GM18502 (cell line): Measurements from ENCODE around the gene ORMDL1.
"Not testable (repeated sequence)": the region's sequence is repeated elsewhere in the genome, so short reads cannot be mapped to it uniquely, and the experiment has no call there.

ENCODE experiments used
- ATAC-seq: cut with Tn5 transposase; IDR thresholded peaks from one replicate; pipeline ENCODE4 v1.9.1; 2021; ENCODE audit warnings: mild to moderate bottlenecking; ENCODE audit not compliant: unreplicated experiment, poor library complexity

Gene ORMDL1

DNA sequence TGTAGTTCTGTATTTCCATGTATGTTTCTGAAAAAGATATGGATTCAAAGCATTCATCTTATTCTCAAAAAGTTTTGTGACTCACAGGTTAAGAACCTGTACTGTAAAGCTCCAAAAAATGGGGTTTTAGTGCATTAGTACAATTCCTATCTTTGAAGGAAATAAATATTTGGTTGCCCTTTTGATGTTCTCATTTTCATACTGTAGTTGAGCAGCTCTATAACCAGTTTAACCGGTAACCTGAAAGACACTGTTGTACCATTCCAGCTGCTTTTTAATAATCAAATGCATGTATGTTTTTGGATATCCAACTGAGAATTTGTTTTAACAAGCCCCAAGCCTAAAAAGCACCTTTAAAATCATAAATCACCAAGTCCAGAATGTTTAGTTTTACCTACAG, 11.9 kb downstream of the ORMDL1 start:
- no peak for ATAC-seq

DNA sequence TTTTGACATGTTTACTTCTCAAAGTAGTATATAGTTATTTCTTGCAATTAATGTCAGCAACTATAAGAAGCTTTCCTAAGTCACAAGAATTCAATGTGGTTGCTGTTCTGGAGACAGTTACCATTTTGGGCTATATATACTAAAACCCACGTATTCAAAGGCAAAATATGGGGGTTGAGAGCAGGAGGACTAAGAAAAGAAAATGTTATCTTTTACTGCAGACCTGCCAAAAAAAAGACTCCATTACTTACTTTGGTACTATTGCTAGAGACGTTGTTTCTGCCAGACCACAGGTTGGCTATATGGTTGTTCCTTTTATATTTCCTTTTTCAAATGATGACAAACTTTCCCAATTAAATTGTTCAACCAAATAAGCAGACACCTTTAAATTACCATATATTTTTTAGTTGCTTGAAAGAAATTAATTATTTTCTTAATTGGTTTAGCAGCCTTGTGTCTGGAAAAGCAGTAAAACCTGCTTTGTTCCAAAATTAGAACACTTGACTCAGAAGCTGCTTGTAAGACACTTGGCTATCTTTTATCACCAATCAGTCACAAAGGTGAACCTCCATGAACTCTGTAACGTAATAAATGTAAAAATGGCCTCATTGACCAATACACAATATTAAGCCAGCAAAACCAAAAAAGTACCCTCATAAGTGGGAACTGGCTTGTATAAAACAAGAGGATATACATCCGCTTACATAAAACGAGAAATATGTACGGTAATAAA, 13.4 kb downstream of the ORMDL1 start:
- no peak for ATAC-seq

DNA sequence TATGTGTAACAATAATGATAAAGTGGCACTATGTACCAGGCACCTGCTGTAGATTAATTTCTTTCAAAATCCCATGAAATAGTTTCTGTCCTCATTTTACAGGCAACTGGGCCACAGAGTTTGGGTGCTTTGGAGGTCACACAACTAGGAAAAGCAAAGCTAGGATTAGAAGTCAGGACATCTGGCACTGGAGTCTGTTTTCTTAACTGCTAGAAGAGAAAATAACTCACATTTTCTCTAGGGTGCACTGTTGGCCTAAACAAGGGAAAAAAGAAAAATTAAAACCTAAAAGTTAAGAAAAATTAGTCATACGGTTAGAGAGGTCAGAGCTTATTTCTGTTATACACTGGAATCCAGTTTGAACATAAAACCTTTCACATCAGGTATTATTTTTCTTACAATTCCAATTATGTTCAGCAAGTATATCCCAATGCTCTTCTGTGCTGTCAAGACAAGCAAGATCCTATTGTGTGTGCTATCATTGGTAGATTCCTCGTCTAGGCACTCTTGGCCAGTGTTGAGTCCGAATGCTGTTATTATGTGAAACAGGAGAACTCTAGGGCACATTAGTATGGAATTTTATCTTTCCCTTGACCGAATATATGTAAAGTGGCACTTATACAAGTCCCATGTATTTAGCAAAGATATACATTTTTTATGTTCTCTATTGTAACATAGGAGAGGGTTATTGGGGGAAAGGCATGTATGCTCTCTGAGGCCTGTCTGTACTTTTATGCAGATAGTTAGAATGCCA, 20.1 kb downstream of the ORMDL1 start:
- ATAC-seq = no peak

GRCh38 chr2:189762551-189763298, 21.4 kb downstream of the ORMDL1 start, which contains the start of gene OSGEPL1:
OSGEPL1 (minus strand) TSS chr2:189762792; CDS start chr2:189761640, 1,152 bp downstream.
- ATAC-seq = peak; percentile 96

DNA sequence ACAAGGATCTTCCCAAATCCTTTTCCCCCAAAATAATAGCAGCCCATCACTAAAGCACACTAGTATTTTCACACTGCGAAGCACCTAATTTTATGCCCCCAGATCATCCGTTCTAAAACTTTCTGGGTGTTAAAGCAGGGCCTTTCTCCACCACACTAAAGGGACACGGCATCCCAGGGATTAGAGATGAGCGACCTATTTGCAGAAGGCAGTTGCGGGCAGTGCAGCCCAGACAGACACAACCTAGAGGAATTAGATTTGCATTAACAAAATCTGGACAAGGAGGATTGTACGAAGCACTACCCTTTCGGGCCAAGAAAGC, 21.9 kb downstream of the ORMDL1 start:
- ATAC-seq = no peak

- not testable (repeated sequence) for ATAC-seq
Observed at GRCh38 chr2:189760154-189760553, 24.0 kb downstream of the ORMDL1 start.

- no peak for ATAC-seq
Observed at GRCh38 chr2:189756311-189756952, 27.7 kb downstream of the ORMDL1 start.

GRCh38 chr2:189751080-189751658, 33.0 kb downstream of the ORMDL1 start:
- peak; percentile 76 for ATAC-seq

DNA sequence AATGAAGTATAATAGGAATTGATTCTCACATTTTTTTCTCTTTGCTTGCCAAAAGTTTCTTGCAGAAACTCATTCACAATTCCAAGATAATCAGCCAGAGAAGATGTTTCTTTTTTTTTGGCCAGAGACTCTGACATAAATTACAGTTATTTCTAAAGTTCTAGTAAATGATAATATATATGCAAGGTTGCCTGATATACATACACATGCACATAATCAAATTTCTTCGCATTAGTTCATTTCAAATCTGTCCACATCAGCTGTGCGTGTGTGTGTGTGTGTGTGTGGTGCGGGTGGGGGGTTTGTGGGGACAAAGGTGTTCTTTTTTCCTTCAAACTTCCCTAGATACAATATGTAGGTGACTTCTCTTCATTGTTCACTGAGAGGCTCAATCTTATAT, 54.7 kb downstream of the ORMDL1 start:
- ATAC-seq = no peak

GRCh38 chr2:189726849-189727248, 57.3 kb downstream of the ORMDL1 start:
- no peak for ATAC-seq

GRCh38 chr2:189726271-189726670, 57.9 kb downstream of the ORMDL1 start:
- ATAC-seq = no peak

DNA sequence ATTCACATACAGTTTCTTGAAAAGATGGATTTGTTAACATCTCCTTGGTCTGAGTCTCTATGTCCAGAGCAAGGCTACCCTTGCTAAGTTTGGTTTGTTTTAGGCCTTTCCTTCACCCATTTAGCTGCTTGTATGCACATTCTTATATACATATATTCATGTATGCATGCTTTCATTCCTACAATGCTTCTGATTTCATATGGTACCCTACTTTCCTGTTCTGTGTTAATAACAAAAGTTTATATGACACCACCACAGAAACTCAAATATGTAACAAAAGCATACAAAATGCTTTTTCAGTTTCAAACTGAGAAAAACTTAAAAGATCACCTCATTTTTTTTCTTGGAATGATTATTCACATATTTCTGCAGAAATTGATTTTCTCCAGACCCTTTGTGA, 60.9 kb downstream of the ORMDL1 start:
- ATAC-seq = no peak
